Ecto neural progenitor cell (in vitro differentiated cells): ENCODE results near the gene FAM169A.
"Not testable (repeated sequence)": the region's sequence is repeated elsewhere in the genome, so short reads cannot be mapped to it uniquely, and the experiment has no call there.

Experiments
- DNase-seq: peaks from one replicate; pipeline ENCODE4 v3.0.0-alpha.2; 2018; ENCODE audit warnings: low spot score

FAM169A gene

DNA sequence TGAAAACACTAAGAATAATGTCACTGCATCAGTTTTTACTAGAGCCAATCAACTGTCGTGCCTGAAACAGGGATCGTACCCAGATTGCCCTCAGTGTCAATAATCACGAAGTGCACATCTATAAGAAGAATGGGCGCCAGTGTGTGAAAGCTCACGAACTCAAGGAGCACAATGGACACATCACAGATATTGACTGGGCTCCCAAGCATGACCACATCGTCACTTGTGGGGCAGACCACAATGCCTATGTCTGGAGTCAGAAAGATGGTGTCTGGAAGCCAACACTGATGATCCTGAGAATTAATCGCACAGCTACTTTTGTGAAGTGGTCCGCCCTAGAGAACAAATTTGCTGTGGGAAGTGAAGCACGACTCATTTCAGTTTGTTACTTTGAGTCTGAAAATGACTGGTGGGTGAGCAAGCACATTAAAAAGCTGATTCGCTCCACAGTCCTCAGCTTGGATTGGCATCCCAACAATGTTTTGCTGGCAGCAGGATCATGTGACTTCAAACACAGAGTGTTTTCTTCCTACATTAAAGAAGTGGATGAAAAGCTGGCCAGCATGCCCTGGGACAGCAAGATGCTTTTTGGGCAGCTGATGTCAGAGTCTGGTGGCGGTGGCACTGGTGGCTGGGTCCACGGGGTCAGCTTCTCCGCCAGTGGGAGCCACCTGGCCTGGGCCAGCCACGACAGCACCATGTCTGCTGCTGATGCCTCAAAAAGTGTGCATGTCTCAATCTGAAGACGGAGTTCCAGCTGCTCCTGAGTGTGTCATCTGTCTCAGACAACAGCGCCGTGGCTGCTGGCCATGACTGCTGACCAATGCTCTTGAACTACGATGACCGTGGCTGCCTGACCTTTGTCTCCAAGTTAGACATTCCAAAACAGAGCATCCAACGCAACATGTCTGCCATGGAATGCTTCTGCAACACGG is 66.9 kb downstream of the FAM169A start:
- DNase-seq, result no peak

DNA sequence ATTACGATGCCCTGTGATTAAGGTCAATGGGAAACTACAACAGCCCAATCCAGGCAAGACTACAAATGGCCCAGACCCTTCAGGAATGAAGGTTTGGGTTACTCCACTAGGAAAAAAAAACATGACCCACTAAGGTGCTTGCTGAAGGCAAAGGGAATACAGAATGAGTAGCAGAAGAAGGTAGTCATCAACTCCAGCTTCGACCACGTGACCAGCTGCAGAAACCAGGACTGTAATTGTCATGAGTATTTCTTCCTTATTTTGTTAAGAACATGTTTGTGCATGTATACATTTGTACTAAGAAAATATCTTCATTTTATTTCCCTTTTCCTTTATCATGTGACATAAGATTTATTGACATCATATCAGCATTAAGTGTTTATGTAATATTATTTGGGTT is 74.5 kb downstream of the FAM169A start:
- not testable (repeated sequence) for DNase-seq

DNA sequence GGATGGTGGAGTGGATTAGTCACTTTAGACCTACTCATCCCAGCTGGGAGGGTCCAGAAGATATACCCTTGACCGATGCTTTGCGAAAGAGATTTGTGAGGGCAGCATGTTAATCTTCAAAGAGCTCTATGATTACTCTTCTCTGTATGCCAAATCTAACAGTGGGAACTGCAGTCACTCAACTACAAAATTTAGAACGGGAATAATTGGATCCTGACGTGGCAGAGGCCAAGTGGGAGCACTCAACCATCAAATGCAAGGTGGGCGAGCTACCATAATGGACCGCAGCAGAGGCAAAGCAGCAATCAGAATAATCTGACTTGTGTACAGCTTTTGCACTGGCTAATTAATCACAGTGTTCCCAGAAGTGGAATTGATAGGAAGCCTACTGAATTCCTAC is 78.8 kb downstream of the FAM169A start:
- DNase-seq, result no peak

DNA sequence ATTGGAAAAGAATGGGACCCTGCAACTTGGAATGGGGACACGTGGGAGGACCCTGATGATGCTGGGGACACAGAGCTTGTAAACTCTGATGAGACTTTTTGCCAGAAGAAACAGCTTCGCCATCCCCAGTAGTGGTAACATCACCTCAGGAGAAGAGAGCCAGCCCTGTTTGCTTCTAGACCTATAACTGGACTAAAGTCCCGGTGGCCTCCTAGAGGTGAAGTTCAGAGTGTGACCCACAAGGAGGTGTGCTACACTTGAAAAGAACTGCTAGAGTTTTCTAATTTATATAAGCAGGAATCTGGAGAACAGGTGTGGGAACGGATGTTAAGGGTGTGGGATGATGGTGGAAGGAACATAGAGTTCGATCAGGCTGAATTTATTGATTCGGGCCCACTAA is 79.3 kb downstream of the FAM169A start:
- DNase-seq, result no peak

DNA sequence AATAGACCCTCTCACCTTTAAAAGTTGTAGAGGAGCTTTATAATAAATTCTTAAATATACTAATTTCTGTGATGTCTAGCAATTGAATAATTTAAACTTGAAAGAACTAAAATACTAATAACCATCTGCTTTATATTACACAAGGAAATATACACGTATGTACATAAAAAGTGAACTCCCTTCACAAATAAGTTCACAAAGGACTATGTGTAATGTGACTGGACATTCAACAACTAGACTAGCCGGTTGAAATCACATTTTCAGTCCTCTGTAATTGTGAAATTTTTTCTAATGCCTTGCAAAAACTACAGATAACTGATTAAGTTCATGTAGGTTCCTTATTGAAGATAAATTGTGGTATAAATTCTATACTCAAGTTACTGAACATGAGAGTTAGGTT is 87.6 kb downstream of the FAM169A start:
- no peak for DNase-seq

DNA sequence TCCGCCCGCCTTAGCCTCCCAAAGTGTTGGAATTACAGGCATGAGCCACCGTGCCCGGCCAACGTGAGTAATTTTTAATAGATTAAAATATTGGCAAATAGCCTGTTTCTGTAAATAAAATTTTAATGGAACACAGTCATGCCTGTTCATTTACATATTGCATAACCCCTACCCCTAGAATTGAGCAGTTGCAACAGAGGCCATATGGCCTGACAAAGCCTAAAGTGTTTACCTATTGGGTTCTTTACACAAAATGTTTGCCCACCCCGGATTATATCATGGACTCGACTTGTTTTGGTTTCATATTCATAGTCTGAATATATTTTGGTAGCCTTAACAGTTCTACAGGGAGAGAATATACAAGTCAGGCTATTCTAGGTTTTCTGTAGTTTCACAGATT is 93.8 kb downstream of the FAM169A start:
- DNase-seq, result no peak

DNA sequence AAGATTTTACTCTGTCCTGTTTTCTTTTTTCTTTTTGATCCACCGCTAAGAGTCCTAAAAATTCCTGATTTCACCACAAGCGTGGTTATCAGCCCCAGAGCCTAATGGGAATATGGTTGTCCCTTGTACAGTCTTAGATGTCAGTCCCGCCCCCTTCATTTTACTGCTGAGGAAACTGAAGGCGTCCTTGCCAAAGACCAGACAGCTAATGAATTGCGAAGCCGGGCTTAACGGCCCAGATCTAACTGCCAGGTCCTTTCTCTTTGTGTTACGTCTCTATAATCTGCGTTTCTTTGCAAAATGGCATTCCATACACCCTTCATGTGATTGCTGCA is 98.6 kb downstream of the FAM169A start:
- DNase-seq, result peak; percentile 48

DNA sequence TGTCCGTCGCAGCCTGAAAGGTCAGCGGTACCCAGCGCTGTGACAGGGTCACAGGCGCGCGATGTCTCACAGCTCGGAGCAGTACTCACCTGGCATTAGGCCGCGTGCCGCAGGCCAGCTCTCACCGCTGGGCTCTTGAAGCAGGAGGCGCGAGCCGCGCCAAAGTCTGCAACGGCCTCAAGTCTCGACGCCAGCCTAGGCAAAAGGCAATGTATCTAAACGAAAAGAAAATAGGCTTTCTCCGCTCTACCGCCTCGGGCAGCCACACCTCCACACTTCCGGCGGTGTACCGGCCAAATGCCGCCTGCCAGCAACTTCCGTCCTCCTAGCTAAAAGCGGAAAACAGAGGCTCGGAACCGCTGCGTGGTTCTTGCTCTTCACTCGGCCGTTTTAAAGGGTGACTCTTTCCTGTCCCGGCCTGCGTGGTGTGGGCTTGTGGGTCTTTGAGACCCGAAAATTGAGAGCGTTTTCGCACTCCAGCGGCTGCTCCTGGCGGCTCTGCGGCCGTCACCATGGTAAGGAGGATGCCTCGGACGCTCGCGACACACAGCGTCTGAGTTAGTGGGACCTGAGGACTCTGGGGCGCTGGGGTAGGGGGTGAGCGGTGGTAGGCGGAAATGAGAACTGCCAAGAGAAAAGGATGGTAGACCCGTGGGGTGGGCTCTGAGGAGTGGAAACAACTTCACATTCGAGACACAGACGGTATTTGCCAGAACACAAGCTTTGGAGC is 99.2 kb downstream of the FAM169A start, which contains the start of the genes GFM2 and NSA2:
TSS of gene GFM2 (minus strand) at position 269 of the 730 bp plus-strand sequence. CDS start 3,375 bp downstream, outside the sequence.
TSS of gene NSA2 (plus strand) at position 401 of the 730 bp plus-strand sequence. CDS start at position 513, 112 bp downstream.
- DNase-seq, result peak; percentile 93

DNA sequence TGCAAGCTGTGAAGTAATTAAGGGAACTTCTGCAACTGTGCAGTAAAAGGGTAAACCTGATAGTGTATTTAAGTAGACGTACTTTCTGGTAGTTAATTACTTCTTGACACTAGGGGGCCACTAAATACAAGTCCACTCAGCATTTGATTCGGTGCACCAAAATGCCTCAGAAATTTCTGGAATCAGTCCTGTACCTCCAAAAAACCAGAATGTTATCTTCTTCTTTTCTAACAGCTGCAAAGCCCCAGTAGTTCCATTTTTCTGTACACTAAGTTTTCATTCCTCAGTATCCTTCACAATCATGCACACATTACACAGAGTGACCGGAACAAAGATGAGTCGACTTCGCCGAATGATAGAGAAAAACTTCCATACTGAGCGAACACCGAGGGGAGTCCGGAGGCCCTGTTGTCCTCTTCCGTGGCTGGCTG is 99.8 kb downstream of the FAM169A start:
- no peak for DNase-seq

DNA sequence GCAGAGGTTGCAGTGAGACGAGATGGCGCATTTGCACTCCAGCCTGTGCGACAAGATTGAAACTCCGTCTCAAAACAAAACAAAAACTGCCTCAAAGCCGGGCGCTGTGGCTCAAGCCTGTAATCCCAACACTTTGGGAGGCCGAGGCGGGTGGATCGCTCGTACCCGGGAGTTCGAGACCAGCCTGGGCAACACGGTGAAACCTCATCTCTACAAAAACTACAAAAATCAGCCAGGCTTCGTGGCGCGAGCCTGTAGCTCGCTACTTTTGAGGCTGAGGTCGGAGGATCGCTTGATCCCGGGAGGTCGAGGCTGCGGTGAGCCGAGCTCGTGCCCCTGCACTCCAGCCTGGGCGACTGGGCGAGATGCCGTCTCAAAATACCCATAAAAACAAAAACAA is 100.3 kb downstream of the FAM169A start:
- DNase-seq, result no peak

DNA sequence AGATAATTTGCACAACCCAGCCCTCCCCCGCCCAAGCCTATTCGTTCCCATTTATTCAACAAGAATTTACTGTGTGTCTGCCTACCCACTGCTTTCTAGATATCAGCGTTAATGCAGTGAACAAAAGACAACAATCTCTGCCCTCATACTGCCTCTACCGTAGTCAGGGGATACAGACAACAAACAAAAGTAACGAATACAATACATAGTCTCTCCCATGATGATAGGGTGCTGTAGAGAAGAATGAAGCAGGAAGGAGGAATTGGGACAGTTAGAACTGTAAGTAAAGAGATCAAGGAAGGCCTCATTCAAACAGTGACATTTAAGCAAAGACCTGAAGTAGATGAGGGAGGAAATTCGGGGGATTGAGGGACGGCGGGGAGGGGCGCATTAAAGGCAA is 101.0 kb downstream of the FAM169A start:
- no peak for DNase-seq

DNA sequence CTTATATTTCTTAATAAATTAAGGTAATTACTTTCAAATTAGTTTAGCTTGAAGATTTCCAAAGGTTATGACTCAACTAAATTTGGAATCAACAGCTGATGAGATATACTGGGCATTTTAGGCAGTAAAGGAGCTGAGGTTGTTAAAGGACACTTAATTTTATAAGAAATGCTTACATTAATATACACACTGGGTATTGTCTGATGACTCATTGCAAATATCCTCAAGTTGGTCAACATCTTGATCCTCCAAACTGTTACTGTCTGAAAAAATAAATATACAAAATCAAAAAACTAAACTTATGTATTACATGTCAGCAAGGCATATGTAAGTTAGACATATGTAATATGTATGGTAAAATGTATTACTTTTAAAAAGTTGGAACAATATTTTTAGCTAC is 102.7 kb downstream of the FAM169A start:
- DNase-seq, result no peak

DNA sequence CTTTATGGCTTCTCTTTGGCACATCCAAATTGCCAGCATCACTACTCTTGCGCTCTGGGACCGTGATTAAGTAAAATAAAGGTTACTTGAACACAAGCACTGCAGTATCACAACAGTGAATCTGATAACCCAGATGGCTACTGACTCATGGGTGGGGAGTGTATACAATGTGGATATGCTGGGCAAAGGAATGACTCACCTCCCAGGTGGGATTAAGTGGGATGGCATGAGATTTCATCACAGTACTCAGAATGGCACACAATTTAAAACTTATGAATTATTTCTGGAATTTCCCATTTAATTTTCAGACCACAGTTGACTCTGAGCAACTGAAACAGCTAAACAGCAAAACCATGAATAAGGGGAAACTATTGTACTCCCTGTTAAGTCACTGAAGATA is 103.6 kb downstream of the FAM169A start:
- no peak for DNase-seq

DNA sequence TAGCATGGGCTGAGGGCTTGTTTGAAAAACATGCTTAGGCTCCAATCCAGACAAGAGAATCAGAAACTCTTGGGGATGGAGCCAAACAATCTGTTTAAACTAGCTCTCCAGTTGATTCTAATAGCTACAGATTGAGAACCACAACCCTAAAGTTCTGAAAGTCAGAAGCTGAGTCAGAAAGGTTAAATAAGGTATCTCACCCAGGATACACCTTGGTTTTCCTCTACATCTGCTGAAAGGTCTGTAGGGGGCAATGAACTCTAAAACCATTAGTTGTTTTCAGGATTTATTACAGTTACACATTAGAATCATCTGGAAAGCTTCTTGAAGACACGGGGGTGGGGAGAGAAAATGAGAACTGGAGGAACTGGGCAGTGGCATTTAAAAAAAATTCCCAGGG is 104.9 kb downstream of the FAM169A start:
- DNase-seq, result no peak

DNA sequence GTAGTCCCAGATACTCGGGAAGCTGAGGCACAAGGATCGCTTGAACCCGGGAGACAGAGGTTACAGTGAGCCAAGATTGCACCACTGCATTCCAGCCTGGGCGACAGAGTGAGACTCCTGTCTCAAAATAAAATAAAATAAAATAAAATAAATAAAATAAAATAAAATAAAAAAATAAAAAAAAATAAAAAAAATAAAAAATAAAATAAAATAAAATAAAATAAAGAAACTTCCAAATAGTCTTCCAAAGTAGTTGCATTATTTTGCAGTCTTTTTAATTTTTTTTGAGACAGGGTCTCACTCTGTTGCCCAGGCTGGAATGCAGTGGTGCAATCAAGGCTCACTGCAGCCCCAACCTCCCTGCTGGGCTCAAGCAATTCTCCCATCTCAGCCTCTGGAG is 117.4 kb downstream of the FAM169A start:
- DNase-seq, result not testable (repeated sequence)

DNA sequence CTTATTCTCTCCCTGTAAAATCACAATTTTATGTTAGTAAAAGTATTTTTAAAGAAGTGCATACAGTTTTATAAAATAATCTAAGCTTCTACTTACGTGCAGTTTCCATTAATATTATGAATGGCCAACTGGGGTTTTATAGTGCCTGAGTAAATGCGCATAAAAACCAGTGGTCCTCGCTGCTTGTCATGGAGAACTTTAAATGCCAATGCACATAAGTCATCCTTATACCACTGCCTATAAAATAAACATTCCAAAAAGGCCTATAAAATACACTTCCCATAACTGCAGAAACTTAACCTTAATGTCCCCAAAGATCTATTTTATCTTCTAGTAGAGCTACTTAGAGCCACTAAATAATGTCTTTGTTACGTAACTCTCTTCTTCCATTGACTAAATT is 127.8 kb downstream of the FAM169A start:
- DNase-seq, result no peak

DNA sequence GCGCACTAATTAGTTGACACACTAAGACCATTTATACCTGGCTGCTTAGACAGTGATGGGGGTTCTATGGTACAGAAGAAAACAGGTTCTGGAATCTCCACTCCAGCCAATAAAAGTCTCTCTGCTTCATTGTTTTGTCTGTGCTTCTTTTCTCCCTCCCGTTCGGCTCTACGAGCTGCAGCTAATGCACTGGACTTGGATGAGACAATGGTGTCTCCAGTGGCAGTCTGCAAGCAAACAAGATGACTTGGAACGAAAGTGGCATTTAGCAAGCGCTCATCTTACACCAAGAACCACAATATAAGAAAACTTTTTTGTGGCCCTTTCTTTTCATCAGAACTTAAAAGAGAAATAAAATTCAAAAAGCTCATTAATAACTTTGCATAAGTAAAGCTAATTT is 129.4 kb downstream of the FAM169A start:
- no peak for DNase-seq
